COLO829 (cell line): ENCODE data around the gene SAMD11.
"Not testable (repeated sequence)": the region's sequence is repeated elsewhere in the genome, so short reads cannot be mapped to it uniquely, and the experiment has no call there.

Experiments used
- DNase-seq: peaks from one replicate; pipeline ENCODE4 v3.0.0; 2012; ENCODE audit warnings: low spot score

The SAMD11 gene

DNA sequence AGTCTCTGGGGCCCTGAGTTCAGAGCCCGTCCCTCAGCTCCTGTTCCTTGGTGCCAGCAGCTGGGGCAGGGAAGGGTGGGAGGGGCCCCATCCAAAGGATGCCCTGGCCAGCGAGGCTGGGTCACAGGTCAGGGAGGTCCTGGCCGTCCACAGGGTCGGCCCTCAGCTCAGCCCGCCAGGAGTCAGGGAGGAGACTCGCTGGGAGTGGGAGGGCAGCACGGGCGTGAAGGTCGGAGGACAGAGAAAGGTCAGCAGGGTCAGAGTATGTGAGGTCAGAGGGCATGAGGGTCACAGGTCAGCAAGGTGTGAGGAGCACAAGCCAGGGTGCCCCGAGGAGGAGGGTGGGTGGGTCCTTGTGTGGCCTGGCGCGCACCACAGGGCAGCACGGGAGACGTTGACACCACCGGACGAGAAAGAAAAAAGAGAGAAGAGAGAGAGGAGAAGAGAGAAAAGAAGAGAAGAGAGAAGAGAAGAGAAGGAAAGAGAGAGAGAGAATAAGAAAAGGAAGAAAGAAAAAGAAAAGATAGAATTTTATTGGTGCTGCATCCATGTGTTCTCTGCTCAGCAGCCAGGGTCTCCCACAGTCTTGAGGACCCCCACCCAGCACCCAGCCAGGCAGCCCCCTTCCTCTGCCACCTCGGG, 51.1 kb downstream of the SAMD11 start:
- DNase-seq: no peak

GRCh38 chr1:975365-975764, 51.6 kb downstream of the SAMD11 start:
- DNase-seq: no peak

DNA sequence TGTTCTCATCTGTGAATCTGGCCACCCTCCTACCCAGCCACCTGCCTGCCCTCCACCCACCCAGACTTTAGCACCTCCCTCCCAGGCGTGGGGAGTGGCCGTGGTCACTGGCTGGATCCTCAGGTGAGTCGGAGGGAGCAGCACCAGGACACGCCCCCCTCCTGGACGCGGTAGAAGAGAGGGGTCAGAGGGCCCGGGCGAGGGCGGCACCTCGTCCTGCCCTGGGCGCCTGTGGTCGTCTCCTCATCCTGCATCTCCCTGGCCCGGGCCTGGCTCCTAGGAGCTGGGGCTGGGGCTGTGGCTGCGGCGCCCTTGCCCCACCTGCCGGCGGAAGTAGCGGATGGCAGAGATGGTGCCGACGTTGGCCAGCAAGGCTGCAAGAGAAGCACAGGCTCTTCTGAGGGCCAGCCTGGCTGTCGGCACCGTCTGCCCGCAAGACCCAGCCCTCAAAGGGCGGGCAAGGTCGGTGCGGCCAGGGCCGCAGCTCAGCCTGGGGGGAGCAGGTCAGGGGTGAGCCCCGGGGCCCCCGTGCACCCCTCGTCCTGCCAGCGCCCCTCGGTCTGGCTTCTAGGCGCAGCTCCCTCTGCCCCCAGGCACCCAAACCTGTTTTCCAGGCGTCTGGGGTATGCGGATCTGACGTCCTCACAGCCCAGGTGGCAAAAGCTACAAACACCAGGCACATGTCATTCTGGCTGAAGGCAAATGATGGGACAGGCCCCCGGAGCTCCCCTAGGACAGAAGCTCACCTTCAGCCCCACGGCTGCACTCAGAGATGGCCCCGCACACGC, 52.4 kb downstream of the SAMD11 start:
- no peak for DNase-seq

DNA sequence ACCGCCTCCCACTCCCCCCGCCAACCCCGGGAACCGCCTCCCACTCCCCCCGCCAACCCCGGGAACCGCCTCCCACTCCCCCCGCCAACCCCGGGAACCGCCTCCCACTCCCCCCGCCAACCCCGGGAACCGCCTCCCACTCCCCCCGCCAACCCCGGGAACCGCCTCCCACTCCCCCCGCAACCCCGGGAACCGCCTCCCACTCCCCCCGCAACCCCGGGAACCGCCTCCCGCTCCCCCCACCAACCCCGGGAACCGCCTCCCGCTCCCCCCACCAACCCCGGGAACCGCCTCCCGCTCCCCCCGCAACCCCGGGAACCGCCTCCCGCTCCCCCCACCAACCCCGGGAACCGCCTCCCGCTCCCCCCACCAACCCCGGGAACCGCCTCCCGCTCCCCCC, 53.1 kb downstream of the SAMD11 start:
- not testable (repeated sequence) for DNase-seq

DNA sequence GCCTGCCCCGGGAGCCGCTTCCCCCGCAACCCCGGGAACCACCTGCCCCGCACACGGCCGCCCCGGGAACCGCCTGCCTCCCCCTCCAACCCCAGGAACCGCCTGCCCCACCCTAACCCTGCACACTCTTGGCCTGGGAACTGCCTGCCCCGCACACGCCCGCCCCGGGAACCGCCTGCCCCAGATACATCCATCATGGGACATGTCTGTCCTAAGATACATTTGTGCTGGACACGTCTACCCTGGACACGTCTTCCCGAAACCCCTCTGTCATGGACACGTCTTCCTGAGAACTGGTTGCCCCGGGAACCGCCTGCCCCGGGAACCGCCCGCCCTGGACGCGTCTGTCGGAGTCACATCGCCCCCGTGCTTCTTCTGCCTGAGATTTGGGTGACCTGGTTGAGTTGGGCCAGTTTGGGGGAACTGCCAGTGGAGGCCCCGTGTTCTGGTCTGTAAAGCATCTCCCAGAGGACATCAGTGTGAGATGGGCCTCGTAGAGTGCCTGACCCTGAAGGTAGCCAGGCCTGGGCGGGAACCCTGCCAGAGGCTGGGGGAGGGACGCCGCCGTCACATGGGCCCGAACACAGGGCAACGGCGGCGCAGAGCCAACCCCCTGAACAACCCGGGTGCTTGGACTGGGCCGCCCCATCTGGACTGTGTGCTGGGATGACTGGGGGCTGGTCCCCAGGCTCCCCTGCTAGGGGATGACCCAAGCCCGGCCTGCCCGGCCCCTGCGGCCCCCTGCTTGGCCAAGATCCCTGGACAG, 54.5 kb downstream of the SAMD11 start:
- DNase-seq: no peak

GRCh38 chr1:978835-979743, 55.4 kb downstream of the SAMD11 start:
- no peak for DNase-seq

DNA sequence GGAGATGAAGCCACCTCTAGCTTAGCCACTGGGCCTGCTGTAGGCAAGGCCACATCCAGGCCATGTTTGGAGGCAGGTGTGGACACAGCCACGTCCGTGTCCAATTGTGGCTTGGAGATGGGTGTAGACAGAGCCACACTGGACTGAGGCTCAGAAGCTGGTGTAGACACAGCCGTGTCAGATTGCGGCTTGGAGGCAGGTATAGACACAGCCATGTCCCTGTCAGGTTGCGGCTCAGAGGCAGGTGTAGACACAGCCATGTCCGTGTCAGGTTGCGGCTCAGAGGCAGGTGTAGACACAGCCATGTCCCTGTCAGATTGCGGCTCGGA, 56.0 kb downstream of the SAMD11 start:
- DNase-seq: no peak

DNA sequence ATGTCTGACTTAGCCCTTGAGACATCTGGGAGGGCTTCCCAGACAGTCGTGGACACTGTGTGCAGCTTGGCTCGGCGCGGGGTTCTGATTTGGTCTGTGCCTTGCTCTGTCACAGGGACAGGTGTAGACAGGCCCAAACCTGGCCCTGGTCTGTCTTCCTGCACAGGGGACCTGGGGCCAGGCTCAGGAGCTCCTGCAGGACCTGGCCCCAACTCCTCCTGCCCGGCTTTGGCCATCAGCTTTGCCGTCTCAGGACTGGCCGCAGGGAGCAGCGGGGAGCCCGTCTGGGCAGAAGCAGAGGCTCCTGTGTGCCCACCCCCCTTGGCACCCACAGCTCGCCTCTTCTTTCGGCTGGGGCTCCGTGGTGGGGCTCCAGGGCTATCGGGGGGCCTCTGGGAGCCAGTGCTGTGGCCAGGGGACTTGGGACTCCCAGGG, 56.4 kb downstream of the SAMD11 start:
- DNase-seq: no peak

- DNase-seq: no peak
These were observed 57.1 kb downstream of the SAMD11 start for GRCh38 chr1:980602-981395.

GRCh38 chr1:981491-981954, 57.8 kb downstream of the SAMD11 start:
- no peak for DNase-seq

- no peak for DNase-seq
These were observed 58.3 kb downstream of the SAMD11 start, which contains the start of gene PERM1 for GRCh38 chr1:981955-982558. Gene PERM1 (minus strand): TSS chr1:982093. CDS start chr1:981029, 1,064 bp downstream.

DNA sequence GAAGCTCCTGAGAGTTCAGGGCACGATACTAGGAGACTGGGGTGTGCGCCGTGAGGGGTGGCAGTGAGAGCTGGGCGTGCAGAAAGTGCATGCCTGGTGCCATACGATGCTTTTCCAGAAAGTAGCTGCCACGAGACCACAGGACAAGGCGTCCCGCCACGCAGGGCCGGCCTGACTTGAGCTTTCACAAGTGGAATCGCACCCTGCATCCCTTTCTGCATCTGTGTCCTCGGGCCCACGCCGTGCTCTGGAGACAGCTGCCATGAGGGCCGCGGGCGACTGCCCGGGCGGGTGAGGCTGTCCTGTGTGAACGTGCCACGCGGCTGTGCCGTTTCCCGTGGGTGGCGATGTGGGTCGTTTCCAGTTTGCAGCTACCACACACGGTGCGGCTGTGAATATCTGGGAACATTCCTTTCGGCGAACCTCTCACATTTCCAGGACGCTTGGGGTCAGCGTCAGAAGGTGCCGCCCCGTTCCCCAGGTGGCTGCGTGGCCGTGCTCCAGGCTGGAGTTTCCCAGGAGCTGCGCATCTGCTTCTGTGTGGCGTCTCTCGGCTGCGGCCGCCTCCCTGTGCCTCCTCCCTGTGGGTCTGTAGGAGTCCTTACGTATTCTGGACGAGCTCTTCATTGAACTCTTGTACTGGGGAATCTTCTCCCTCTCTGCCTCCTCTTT, 59.2 kb downstream of the SAMD11 start:
- no peak for DNase-seq

- no peak for DNase-seq
These were observed 60.2 kb downstream of the SAMD11 start for GRCh38 chr1:983798-984475.

DNA sequence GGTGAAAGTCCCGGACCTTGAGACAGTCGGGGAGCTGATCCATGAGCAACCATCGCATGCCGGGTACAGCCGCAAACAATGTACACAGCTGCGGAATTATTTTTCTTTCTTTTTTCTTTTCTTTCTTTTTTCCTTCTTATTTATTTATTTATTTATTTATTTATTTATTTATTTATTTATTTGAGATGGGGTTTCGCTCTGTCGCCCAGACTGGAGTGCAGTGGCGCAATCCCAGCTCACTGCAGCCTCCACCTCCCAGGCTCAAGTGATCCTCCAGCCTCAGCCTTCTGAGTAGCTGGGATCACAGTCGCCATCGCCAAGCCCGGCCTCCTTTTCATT, 60.7 kb downstream of the SAMD11 start:
- no peak for DNase-seq

DNA sequence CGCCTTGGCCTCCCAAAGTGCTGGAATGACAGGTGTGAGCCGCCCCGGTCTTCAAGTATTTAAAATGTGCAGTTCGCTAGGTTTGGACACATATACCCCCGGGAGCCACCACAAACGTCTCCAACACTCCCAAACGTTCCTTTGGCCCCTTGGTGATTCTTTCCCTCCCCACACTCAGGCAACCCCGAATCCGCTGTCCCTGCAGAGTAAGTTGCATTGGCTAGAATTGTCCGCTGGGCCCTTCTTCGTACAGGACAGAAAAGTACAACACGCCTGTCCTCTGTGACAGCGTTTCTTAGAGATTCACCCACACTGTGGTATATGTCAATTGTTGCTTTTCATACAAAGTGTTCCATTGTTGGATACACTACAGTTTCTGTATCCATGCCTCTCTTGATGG, 61.4 kb downstream of the SAMD11 start:
- DNase-seq: no peak

GRCh38 chr1:988061-988460, 64.3 kb downstream of the SAMD11 start:
- DNase-seq: not testable (repeated sequence)

- DNase-seq: not testable (repeated sequence)
These were observed 67.6 kb downstream of the SAMD11 start for GRCh38 chr1:991275-991674.

DNA sequence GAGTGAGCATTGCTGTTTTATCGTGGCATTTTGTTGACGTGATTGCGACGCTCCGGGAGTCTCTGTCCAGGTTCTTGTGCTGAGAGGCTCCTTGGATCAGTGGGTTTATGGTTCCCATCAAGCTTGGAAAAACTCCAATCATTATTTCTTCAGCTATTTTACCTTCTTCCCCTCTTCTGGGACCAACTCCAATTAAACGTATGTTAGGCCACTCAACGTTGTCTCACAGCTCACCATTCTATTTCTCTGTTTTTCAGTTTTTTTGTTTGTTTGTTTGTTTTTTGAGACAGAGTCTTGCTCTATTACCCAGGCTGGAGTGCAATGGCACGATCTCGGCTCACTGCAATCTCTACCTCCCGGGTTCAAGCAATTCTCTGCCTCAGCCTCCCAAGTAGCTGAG, 68.2 kb downstream of the SAMD11 start:
- no peak for DNase-seq

GRCh38 chr1:992362-992761, 68.6 kb downstream of the SAMD11 start:
- no peak for DNase-seq
